Activated naive CD4-positive, alpha-beta T cell treated with anti-CD3 and anti-CD28 coated beads for 36 hours (primary cell): ENCODE results near the gene SEMA3C. TPM values are rescaled to one million over a fixed set of nuclear protein-coding genes. Genes with fewer than 3 reads are reported as not detected.

Experiments used
- CTCF ChIA-PET: fragments of 350-600 bp; sonication (Branson Sonifier 250); formaldehyde crosslinking; loops from one replicate; lab custom pipeline; 2021; ENCODE audit warnings: antibody characterized with exemption; lab: Charles Lee
- DNase-seq: peaks from one replicate; pipeline ENCODE4 v3.0.0-alpha.2; 2020
- H3K27ac Mint-ChIP-seq: one replicate; pipeline ENCODE4 v1.8.0; 2021; ENCODE audit warnings: mild to moderate bottlenecking, mixed read lengths
- H3K27me3 Mint-ChIP-seq: one replicate; pipeline ENCODE4 v1.8.0; 2021; ENCODE audit warnings: low read depth, mixed read lengths
- H3K36me3 Mint-ChIP-seq: one replicate; pipeline ENCODE4 v1.8.0; 2021; ENCODE audit warnings: low read depth, mixed read lengths
- H3K4me1 Mint-ChIP-seq: one replicate; pipeline ENCODE4 v1.8.0; 2021; ENCODE audit warnings: low read depth, mixed read lengths
- H3K4me3 Mint-ChIP-seq: one replicate; pipeline ENCODE4 v1.8.0; 2021; ENCODE audit warnings: mild to moderate bottlenecking, moderate library complexity, mixed read lengths
- H3K9me3 Mint-ChIP-seq: one replicate; pipeline ENCODE4 v1.8.0; 2021; ENCODE audit warnings: mixed read lengths
- intact Hi-C: fragments of 100-400 bp; cut with micrococcal nuclease; formaldehyde crosslinking; loops from one replicate; pipeline ENCODE4 v1.15.1; 2023
- total RNA-seq, 2 experiments: library from RNA; stranded (reverse); gene quantifications; one replicate each; pipeline ENCODE4 v1.2.3, GENCODE V29; 2021

Gene SEMA3C
- total RNA-seq, 2 experiments from 2014 or later, result not detected

DNA sequence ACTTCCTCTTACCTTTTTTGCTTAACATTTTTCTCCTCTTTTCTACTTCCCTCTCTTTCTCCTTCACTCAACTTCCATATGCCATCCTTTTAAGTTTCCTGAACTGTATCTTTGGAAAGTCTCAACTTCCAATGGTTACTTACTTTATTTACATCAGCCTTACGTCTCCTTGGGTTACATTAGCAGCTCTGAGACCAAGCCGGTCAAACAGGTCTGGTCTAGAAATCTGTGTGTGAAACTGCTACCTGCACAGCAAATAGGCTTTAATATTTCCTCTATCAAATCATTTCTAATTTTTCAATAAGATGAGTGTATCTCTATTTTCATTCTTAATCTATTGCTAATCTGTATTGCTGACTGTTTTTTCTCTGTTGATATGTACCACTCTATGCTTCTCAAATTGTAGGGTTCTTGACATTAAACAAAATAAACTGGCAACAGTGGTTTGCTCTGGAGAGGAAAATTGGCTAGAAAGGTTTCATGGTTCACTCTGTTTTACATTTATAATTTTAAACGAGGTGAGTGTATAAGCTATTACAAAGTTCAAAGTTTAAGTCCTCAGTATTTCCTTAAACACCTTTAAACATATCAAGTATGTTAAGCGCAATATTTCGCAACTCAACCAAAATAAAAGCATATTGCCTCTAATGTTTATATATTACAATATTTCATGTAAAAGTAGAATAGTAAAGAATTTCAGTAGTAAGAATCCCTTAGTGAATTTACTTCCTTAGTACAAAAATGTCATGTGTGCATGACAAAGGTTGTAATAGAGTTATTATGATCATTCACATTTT lies 3.6 kb upstream of the SEMA3C start:
- DNase-seq, result no peak
- CTCF ChIA-PET, result no interaction called here
- H3K27ac Mint-ChIP-seq, result no peak overlapping the region
- peaks cover 8% of the 10 kb centered on the region for H3K4me1 Mint-ChIP-seq
- H3K9me3 Mint-ChIP-seq, result no peaks in the 10 kb centered on the region
- H3K4me3 Mint-ChIP-seq, result no peak overlapping the region
- intact Hi-C loops, result no loop called here
- H3K27me3 Mint-ChIP-seq, result peaks cover 32% of the 10 kb centered on the region
- no peaks in the 10 kb centered on the region for H3K36me3 Mint-ChIP-seq

DNA sequence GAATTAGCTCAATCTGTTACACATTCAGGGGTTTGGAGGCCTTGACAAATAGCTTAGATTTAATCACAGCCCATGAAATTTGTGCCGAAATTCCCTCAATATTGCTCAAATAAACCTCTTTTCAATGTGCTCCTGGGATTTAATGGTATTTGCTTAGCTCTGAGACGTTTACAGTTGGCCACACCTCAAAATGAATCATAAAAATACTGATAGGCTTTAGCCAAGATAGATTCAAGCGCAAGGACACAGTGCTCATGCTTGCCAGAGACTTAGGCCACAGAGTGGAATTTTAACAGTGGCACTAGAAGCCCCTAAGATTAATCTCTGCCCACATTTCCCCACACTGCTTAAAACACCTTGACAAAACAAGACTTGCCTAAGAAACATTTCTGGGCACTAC lies 2.3 kb upstream of the SEMA3C start:
- Mint-ChIP-seq H3K27me3 (peaks cover 40% of the 10 kb centered on the region), H3K9me3 (no peaks in the 10 kb centered on the region), H3K4me1 (peaks cover 8% of the 10 kb centered on the region), H3K36me3 (no peaks in the 10 kb centered on the region), H3K4me3 (no peak overlapping the region), H3K27ac (no peak overlapping the region)
- intact Hi-C loops, result no loop called here
- DNase-seq, result no peak
- CTCF ChIA-PET, result no interaction called here

DNA sequence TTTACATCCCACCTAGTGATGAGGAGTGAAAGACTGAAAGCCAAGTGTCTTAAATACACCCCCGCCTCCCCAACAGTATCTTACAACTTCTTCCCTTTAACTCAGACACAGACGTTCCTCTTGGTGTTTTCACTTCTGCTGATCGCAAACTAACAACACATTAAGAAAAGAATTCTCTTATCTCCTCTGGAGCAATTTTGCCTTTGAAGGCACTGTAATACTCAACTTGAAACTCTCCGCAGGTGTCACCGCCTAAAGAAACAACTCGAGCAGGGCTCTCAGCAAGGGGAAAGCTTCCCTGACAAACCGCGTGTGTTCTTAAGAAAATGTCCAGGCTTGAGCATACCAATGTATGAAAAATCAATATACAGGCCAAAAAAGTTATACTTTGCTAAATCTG lies 452 bp downstream of the SEMA3C start:
- intact Hi-C loops, result no loop called here
- Mint-ChIP-seq H3K9me3 (no peaks in the 10 kb centered on the region), H3K36me3 (no peaks in the 10 kb centered on the region), H3K4me3 (no peak overlapping the region), H3K27me3 (peaks cover 47% of the 10 kb centered on the region), H3K27ac (no peak overlapping the region), H3K4me1 (peaks cover 8% of the 10 kb centered on the region)
- peak; percentile 6 for DNase-seq
- CTCF ChIA-PET, result no interaction called here

DNA sequence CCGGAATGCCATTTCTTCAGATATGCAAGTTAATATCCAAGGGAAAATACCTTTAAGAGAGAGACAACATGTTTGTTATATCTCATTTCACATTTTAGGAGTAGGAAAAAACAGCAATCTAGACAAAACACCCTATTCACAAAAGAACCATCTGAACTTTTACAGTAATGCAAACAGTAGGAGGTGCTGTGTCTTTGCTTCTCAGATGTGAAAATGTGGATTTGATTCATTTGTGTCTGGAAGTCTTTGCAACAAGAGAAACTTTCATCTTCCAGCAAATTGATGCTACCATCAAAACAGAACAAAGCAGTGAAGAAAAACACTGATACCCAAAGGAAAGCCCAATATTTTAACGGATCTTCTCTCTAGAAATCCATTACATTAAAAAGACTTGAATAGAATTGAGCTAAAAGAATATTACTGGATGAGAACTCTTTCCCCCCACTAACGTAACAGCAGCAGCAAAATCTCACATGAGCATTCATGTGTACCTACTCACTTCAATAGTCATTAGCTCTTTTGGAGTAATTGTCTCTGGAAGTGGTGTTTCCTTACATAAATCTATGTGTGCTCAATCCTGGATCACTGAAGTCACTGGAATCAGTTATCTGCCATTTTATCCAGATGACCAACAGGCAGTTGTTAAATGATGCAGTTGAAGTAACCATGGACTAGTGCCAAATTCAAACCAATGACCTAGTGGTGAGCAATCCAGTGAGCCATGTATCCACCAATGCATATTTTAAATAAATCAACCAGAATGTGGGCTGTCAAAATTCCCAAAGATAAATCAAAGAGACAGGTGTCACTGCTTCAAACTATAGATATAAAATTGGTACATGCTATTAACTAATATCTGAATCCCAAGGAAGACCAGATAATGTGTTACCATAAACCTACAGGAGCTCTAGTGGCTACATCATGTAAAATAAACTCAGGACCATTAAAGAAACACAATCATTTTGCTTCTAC lies 1.8 kb downstream of the SEMA3C start:
- Mint-ChIP-seq H3K27me3 (peaks cover 47% of the 10 kb centered on the region), H3K4me3 (no peak overlapping the region), H3K9me3 (no peaks in the 10 kb centered on the region), H3K36me3 (no peaks in the 10 kb centered on the region), H3K27ac (no peak overlapping the region), H3K4me1 (peaks cover 8% of the 10 kb centered on the region)
- no peak for DNase-seq
- intact Hi-C loops, result no loop called here
- CTCF ChIA-PET, result no interaction called here

DNA sequence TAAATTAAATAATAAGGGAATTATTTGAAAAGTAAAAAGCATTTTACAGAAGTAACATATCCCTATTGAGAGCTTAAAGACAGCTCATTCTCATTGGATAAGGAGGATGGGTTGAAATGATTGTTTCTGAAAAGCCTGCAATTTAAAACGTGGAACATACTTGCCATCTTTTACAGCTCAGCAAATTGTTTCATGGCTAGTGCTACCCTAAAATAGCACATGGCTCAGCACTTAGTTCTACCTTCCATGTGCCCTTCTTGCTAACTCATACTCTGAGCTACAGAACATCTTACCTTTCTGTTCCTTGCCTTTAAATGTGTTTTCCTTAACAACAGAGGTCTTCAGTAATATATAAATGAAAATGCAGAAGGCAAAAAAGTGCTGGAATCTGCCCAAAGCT lies 8.6 kb downstream of the SEMA3C start:
- H3K36me3 Mint-ChIP-seq, result no peaks in the 10 kb centered on the region
- H3K4me1 Mint-ChIP-seq, result no peaks in the 10 kb centered on the region
- CTCF ChIA-PET, result interaction anchor here (0.6 kb wide), 1 partner anchor 68 kb away, joined by 3 read pairs; no protein-coding TSS in a partner anchor
- peaks cover under 1% of the 10 kb centered on the region for H3K27me3 Mint-ChIP-seq
- DNase-seq, result no peak
- H3K27ac Mint-ChIP-seq, result no peak overlapping the region
- intact Hi-C loops, result no loop called here
- no peak overlapping the region for H3K4me3 Mint-ChIP-seq
- H3K9me3 Mint-ChIP-seq, result no peaks in the 10 kb centered on the region

DNA sequence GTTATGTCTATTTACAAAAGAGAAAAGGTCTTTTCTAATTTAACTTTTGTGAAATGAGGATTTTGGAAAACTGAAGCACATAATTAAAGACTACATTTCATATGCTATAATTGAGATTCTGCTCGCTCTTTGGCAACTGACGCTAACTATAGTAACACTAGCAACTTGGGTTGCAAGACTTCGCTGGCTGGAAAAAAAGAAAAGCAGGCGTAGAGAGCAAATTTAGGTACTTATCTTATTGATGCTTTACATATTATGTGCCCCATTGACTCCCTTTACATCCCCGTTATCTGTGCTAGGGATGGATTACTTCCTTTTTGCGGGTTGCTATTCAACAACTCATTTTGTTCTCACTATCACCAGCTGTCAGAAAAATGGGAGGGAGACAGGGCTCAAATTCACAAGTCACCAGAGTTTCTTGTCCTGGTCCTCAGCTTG lies 10.5 kb downstream of the SEMA3C start:
- H3K27me3 Mint-ChIP-seq, result no peaks in the 10 kb centered on the region
- no peak overlapping the region for H3K27ac Mint-ChIP-seq
- no peaks in the 10 kb centered on the region for H3K9me3 Mint-ChIP-seq
- no peaks in the 10 kb centered on the region for H3K4me1 Mint-ChIP-seq
- CTCF ChIA-PET, result no interaction called here
- no peak for DNase-seq
- intact Hi-C loops, result no loop called here
- H3K4me3 Mint-ChIP-seq, result no peak overlapping the region
- no peaks in the 10 kb centered on the region for H3K36me3 Mint-ChIP-seq

DNA sequence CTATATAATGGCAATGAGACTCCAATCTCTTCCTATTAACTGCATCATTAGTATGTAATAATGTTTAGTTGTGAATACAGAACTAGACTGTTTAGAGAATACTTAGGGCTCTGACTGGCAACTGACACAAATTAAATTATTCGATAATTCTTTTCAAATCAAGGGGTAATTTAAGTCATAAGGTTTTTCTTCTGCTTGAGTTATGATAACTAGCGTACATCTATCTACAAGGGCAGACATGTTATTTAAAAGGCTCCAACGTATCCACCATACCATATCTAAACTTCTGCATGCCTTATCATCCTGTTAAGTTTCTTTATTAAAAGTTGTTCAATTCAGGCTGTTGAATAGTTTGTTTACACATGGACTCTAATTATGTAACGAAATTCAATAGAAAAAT lies 11.2 kb downstream of the SEMA3C start:
- Mint-ChIP-seq H3K4me1 (no peaks in the 10 kb centered on the region), H3K36me3 (no peaks in the 10 kb centered on the region), H3K9me3 (no peaks in the 10 kb centered on the region), H3K4me3 (no peak overlapping the region), H3K27me3 (no peaks in the 10 kb centered on the region), H3K27ac (no peak overlapping the region)
- CTCF ChIA-PET, result no interaction called here
- no peak for DNase-seq
- intact Hi-C loops, result no loop called here

DNA sequence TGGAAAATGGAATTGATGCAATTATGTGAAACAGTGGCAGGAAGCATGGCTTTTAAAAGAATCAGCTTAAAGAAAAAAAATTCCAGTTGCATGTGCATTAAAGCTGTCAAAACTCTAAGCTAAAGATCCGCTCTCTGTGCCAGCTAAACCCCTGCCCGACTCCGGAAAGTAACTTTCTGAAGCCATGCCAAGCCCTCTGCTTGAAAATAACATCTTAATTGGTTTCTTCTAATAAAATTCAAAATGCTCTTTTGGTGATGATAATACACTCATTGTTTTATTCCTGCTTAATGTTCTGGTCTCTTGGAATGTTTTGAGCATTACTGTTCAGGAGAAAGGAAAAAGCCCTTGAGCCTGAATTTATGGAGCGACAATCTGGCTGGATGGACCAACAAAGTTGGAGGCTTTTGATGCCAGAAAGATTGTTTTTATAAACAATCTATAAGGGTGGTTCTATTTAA lies 11.7 kb downstream of the SEMA3C start:
- Mint-ChIP-seq H3K9me3 (no peaks in the 10 kb centered on the region), H3K27ac (no peak overlapping the region), H3K4me3 (no peak overlapping the region), H3K36me3 (no peaks in the 10 kb centered on the region), H3K4me1 (no peaks in the 10 kb centered on the region), H3K27me3 (no peaks in the 10 kb centered on the region)
- DNase-seq, result no peak
- intact Hi-C loops, result no loop called here
- CTCF ChIA-PET, result no interaction called here

DNA sequence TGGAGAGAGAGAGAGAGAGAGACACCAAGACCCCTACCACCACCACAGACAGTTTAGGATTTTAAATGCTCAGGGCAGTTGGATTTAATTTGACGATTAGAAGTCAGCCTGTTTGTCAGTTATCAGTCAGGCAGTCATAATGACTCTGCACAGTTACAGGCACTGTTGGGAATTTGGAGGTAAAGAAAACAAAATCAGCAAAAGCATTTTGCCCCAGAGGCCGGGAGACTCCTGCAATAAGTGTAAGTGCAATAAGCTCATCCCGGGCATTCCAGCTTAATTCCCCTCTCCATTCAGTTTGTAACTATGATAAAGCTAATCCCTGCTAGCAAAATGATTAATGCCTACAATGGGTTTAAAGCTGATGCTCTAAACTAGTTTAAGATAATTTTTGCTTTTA lies 13.5 kb downstream of the SEMA3C start:
- CTCF ChIA-PET, result no interaction called here
- no peak overlapping the region for H3K4me3 Mint-ChIP-seq
- H3K27ac Mint-ChIP-seq, result no peak overlapping the region
- H3K36me3 Mint-ChIP-seq, result no peaks in the 10 kb centered on the region
- no peaks in the 10 kb centered on the region for H3K27me3 Mint-ChIP-seq
- intact Hi-C loops, result no loop called here
- H3K9me3 Mint-ChIP-seq, result no peaks in the 10 kb centered on the region
- H3K4me1 Mint-ChIP-seq, result no peaks in the 10 kb centered on the region
- no peak for DNase-seq

DNA sequence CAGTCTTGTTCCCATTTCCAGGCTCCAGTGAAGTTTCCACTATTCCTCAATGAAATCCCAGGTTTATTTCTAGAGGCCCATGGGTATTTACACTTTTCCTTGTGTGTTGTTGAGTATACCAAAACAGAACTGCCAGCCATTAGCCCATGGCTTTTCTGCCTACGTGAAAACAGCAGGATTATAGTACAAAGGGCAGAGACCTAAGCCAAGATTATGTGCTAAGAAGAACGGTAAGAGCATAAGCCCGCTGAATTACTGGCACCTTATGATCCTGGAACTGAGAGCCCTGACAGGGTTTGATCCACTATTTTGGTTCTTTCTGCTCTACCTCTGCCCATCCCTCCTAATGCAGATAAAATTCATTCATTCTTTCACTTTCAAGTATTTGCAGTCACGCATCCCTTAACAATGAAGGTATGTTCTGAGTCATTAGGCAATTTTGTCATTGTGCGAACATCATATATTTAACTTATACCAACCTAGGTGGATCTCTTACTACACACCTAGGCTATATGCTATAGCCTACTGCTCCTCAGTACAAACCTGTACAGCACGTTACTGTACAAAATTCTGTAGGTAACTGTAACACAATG lies 16.0 kb downstream of the SEMA3C start:
- CTCF ChIA-PET, result no interaction called here
- H3K9me3 Mint-ChIP-seq, result no peaks in the 10 kb centered on the region
- intact Hi-C loops, result no loop called here

DNA sequence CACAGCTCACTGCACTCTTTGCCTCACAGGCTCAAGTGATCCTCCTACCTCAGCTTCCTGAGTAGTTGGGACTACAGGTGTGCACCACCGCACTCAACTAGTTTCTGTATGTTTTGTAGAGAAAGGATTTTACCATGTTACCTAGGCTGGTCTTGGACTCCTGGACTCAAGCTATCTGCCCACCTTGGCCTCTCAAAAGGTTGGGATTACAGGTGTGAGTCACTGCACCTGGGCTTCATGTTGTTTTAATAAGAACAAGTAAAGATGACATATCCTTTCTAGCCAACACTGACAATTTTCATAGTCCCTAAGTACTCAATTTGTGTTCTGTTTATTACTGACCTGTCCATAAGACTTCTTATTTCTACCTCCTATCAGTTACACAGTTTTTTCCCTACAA lies 16.8 kb downstream of the SEMA3C start:
- no peak for DNase-seq
- intact Hi-C loops, result no loop called here
- no peaks in the 10 kb centered on the region for H3K36me3 Mint-ChIP-seq
- CTCF ChIA-PET, result no interaction called here
- no peaks in the 10 kb centered on the region for H3K27me3 Mint-ChIP-seq
- no peaks in the 10 kb centered on the region for H3K9me3 Mint-ChIP-seq
- H3K4me1 Mint-ChIP-seq, result no peaks in the 10 kb centered on the region
- no peak overlapping the region for H3K4me3 Mint-ChIP-seq
- H3K27ac Mint-ChIP-seq, result no peak overlapping the region

More for the DNA sequence above, 16.0 kb downstream of the SEMA3C start:
- no peak overlapping the region for H3K27ac Mint-ChIP-seq
- H3K36me3 Mint-ChIP-seq, result no peaks in the 10 kb centered on the region
- H3K4me1 Mint-ChIP-seq, result no peaks in the 10 kb centered on the region
- DNase-seq, result no peak
- no peaks in the 10 kb centered on the region for H3K27me3 Mint-ChIP-seq
- H3K4me3 Mint-ChIP-seq, result no peak overlapping the region
